WTC11 (cell line): ENCODE data around the gene MGMT. TPM values are rescaled to one million over a fixed set of nuclear protein-coding genes. Genes with fewer than 3 reads are reported as not detected.

Experiments used
- ATAC-seq: fragments of 200-7000 bp; cut with Tn5 transposase; 2 replicates; pipeline ENCODE4 v1.10.0; 2021; ENCODE audit warnings: mild to moderate bottlenecking, moderate library complexity
- CTCF ChIA-PET: fragments of 300-600 bp; sonication (Branson Sonifier 250); formaldehyde crosslinking; loops from one replicate; lab custom pipeline; 2021; ENCODE audit warnings: antibody characterized with exemption; lab: Charles Lee
- POLR2A ChIA-PET: fragments of 350-600 bp; sonication (Branson Sonifier 250); formaldehyde crosslinking; loops from one replicate; lab custom pipeline; 2021; ENCODE audit warnings: antibody characterized with exemption; lab: Charles Lee
- DNase-seq: peaks from one replicate; pipeline ENCODE4 v3.0.0; 2021; ENCODE audit warnings: low spot score
- H3K27ac Mint-ChIP-seq: 2 replicates; pipeline ENCODE4 v1.8.0; 2021; ENCODE audit warnings: mixed read lengths
- H3K27me3 Mint-ChIP-seq: 2 replicates; pipeline ENCODE4 v1.8.0; 2021; ENCODE audit warnings: low read depth, mild to moderate bottlenecking, moderate library complexity, mixed read lengths
- H3K36me3 Mint-ChIP-seq: 2 replicates; pipeline ENCODE4 v1.8.0; 2021; ENCODE audit warnings: mixed read lengths
- H3K4me1 Mint-ChIP-seq: 2 replicates; pipeline ENCODE4 v1.8.0; 2022; ENCODE audit warnings: mixed read lengths
- H3K4me3 Mint-ChIP-seq: 2 replicates; pipeline ENCODE4 v1.8.0; 2021; ENCODE audit warnings: mild to moderate bottlenecking, moderate library complexity, mixed read lengths
- H3K9me3 Mint-ChIP-seq: 2 replicates; pipeline ENCODE4 v1.8.0; 2021; ENCODE audit warnings: mixed read lengths
- ATF6 ChIP-seq: sonication (generic); formaldehyde crosslinking; IDR thresholded peaks from 2 replicates; pipeline ENCODE4 v1.8.1; 2023; ENCODE audit warnings: mild to moderate bottlenecking, missing genetic modification reagents
- CREB1 ChIP-seq: sonication (generic); formaldehyde crosslinking; IDR thresholded peaks from 2 replicates; pipeline ENCODE4 v1.8.0; 2023; ENCODE audit warnings: mild to moderate bottlenecking, missing genetic modification reagents
- E2F1 ChIP-seq: sonication (generic); formaldehyde crosslinking; IDR thresholded peaks from 2 replicates; pipeline ENCODE4 v1.8.0; 2022; ENCODE audit warnings: mild to moderate bottlenecking, missing genetic modification reagents
- NR3C1 ChIP-seq: sonication (generic); formaldehyde crosslinking; conservative IDR thresholded peaks from 2 replicates; pipeline ENCODE4 v1.8.1; 2023; ENCODE audit warnings: low read depth, mild to moderate bottlenecking, missing genetic modification reagents
- PRRX2 ChIP-seq: fragments of 250-450 bp; sonication (Bioruptor Pico); IDR thresholded peaks from 2 replicates; pipeline ENCODE4 v1.8.0; 2021; ENCODE audit warnings: mild to moderate bottlenecking
- ZMAT4 ChIP-seq: fragments of 250-450 bp; sonication (Bioruptor Pico); IDR thresholded peaks from 2 replicates; pipeline ENCODE4 v1.9.0; 2021; ENCODE audit warnings: mild to moderate bottlenecking
- ZNF416 ChIP-seq: fragments of 250-450 bp; sonication (Bioruptor Pico); IDR thresholded peaks from 2 replicates; pipeline ENCODE4 v1.9.0; 2021; ENCODE audit warnings: mild to moderate bottlenecking, inconsistent platforms
- ZNF423 ChIP-seq: fragments of 250-450 bp; sonication (Bioruptor Pico); IDR thresholded peaks from 2 replicates; pipeline ENCODE4 v2.1.2; 2022; ENCODE audit warnings: mild to moderate bottlenecking, moderate library complexity
- ZNF512 ChIP-seq: sonication (generic); formaldehyde crosslinking; IDR thresholded peaks from 2 replicates; pipeline ENCODE4 v1.8.1; 2022; ENCODE audit warnings: missing genetic modification reagents, borderline replicate concordance
- total RNA-seq: library from RNA; stranded (reverse); gene quantifications from 3 replicates; pipeline ENCODE4 v1.2.3, GENCODE V29; 2021
- TF ChIP-seq, protein P1 (sequence below): sonication (generic); formaldehyde crosslinking; IDR thresholded peaks from 2 replicates; pipeline ENCODE4 v1.8.1; 2023; ENCODE audit warnings: mild to moderate bottlenecking, missing genetic modification reagents, borderline replicate concordance
- TF ChIP-seq, protein P2 (sequence below): sonication (generic); formaldehyde crosslinking; IDR thresholded peaks from 2 replicates; pipeline ENCODE4 v1.8.0; 2022; ENCODE audit warnings: mild to moderate bottlenecking, missing genetic modification reagents
- TF ChIP-seq, protein P3 (sequence below): sonication (generic); formaldehyde crosslinking; IDR thresholded peaks from 2 replicates; pipeline ENCODE4 v1.8.1; 2022; ENCODE audit warnings: mild to moderate bottlenecking, missing genetic modification reagents, moderate library complexity, borderline replicate concordance

MGMT gene
- total RNA-seq, 1 experiment from 2014 or later = 11.8 TPM

GRCh38 chr10:129670124-129670523 lies 203.1 kb downstream of the MGMT start (continued):
- TF ChIP-seq, protein P1, sequence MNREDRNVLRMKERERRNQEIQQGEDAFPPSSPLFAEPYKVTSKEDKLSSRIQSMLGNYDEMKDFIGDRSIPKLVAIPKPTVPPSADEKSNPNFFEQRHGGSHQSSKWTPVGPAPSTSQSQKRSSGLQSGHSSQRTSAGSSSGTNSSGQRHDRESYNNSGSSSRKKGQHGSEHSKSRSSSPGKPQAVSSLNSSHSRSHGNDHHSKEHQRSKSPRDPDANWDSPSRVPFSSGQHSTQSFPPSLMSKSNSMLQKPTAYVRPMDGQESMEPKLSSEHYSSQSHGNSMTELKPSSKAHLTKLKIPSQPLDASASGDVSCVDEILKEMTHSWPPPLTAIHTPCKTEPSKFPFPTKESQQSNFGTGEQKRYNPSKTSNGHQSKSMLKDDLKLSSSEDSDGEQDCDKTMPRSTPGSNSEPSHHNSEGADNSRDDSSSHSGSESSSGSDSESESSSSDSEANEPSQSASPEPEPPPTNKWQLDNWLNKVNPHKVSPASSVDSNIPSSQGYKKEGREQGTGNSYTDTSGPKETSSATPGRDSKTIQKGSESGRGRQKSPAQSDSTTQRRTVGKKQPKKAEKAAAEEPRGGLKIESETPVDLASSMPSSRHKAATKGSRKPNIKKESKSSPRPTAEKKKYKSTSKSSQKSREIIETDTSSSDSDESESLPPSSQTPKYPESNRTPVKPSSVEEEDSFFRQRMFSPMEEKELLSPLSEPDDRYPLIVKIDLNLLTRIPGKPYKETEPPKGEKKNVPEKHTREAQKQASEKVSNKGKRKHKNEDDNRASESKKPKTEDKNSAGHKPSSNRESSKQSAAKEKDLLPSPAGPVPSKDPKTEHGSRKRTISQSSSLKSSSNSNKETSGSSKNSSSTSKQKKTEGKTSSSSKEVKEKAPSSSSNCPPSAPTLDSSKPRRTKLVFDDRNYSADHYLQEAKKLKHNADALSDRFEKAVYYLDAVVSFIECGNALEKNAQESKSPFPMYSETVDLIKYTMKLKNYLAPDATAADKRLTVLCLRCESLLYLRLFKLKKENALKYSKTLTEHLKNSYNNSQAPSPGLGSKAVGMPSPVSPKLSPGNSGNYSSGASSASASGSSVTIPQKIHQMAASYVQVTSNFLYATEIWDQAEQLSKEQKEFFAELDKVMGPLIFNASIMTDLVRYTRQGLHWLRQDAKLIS = no peak
- TF ChIP-seq ZNF423 (CRISPR knock-in tag) (no peak), ZNF512 (CRISPR knock-in tag) (no peak)
- TF ChIP-seq, protein P2, sequence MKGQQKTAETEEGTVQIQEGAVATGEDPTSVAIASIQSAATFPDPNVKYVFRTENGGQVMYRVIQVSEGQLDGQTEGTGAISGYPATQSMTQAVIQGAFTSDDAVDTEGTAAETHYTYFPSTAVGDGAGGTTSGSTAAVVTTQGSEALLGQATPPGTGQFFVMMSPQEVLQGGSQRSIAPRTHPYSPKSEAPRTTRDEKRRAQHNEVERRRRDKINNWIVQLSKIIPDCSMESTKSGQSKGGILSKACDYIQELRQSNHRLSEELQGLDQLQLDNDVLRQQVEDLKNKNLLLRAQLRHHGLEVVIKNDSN (CRISPR knock-in tag) = no peak

GRCh38 chr10:129673292-129673691 lies 206.3 kb downstream of the MGMT start:
- Mint-ChIP-seq H3K27ac (no peak overlapping the region), H3K4me1 (peaks cover 3% of the 10 kb centered on the region; the same call in 1 of the 2 replicates), H3K36me3 (peaks cover 20% of the 10 kb centered on the region), H3K4me3 (no peak overlapping the region)
- ATAC-seq = no peak
- TF ChIP-seq ATF6 (no peak), PRRX2 (CRISPR knock-in tag) (no peak), E2F1 (CRISPR knock-in tag) (no peak), CREB1 (no peak), ZNF423 (CRISPR knock-in tag) (no peak), ZNF416 (CRISPR knock-in tag) (no peak), ZMAT4 (CRISPR knock-in tag) (no peak), NR3C1 (no peak)
- TF ChIP-seq, protein P3, sequence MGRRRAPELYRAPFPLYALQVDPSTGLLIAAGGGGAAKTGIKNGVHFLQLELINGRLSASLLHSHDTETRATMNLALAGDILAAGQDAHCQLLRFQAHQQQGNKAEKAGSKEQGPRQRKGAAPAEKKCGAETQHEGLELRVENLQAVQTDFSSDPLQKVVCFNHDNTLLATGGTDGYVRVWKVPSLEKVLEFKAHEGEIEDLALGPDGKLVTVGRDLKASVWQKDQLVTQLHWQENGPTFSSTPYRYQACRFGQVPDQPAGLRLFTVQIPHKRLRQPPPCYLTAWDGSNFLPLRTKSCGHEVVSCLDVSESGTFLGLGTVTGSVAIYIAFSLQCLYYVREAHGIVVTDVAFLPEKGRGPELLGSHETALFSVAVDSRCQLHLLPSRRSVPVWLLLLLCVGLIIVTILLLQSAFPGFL (CRISPR knock-in tag) = no peak
- TF ChIP-seq, all 79 proteins: peak for 0
- DNase-seq = no peak
- Mint-ChIP-seq H3K9me3 (peaks cover 28% of the 10 kb centered on the region), H3K27me3 (no peaks in the 10 kb centered on the region)
- ChIA-PET CTCF (interaction anchor here (0.9 to 1.5 kb wide), 2 partner anchors 11 to 15 kb away, joined by 3 to 4 read pairs; no protein-coding TSS in a partner anchor), POLR2A (no interaction called here)
